Right lobe of liver (tissue), 4 donors: Measurements from ENCODE around the gene MED12L.

Source experiments
- CTCF ChIP-seq, 4 donors: fragments of 200-600 bp in 3 of 4; fragments of 450-650 bp in 1 of 4; IDR thresholded peaks; one replicate each; pipeline versions ENCODE4 v1.5.1 to v1.8.0; 2016 to 2022; ENCODE audit warnings: antibody characterized with exemption in 4 of 4, mild to moderate bottlenecking in 2 of 4
- POLR2A ChIP-seq: fragments of 450-650 bp; IDR thresholded peaks from one replicate; pipeline ENCODE4 v1.6.1; 2017; ENCODE audit warnings: antibody characterized with exemption, mild to moderate bottlenecking
- donor health status: DM: no; HTN: no; CAD: no.
- donor health status: DM: no; HTN: no; CAD: no.
- donor health status: DM: no; HTN: yes; CAD: no.

GRCh38 chr3:151201051-151201730 is 115.7 kb downstream of the MED12L start:
- no peak for TF ChIP-seq CTCF (IDR thresholded peaks at IDR 0.05)
- no peak for TF ChIP-seq POLR2A
